ENCODE data around the gene COL4A6.

The COL4A6 gene

GRCh38 chrX:108224218-108224617, 214.0 kb downstream of the COL4A6 start:
- Histone ChIP-seq H3K36me3 (ENCODE audit: control insufficient read depth, insufficient read depth, low read length) (no peaks in the 10 kb centered on the region), H2BK5ac (ENCODE audit: low read length) (no peak overlapping the region), H2BK15ac (replicated peaks; ENCODE audit: low read depth) (no peak overlapping the region), H3K4me1 (ENCODE audit: control insufficient read depth, low read depth, low read length) (no peaks in the 10 kb centered on the region), H3K27me3 (ENCODE audit: insufficient read depth, low read length, poor library complexity) (no peaks in the 10 kb centered on the region), H2AK5ac (ENCODE audit: low read length) (no peak overlapping the region), H3K56ac (ENCODE audit: low read length) (no peak overlapping the region), H3K79me2 (ENCODE audit: control insufficient read depth, insufficient read depth, low read length) (no peaks in the 10 kb centered on the region), H3K4me2 (ENCODE audit: low read length) (no peak overlapping the region), H3K18ac (ENCODE audit: low read length) (no peak overlapping the region), H3K23ac (ENCODE audit: low read length) (no peak overlapping the region), H4K8ac (ENCODE audit: low read depth, low read length) (no peak overlapping the region), H2BK120ac (ENCODE audit: low read depth, low read length) (no peak overlapping the region), H3K9ac (ENCODE audit: low read length) (no peak overlapping the region), H3K4me3 (ENCODE audit: low read length) (no peak overlapping the region), H3K4ac (ENCODE audit: low read depth, low read length) (no peak overlapping the region), H3K79me1 (ENCODE audit: low read length) (no peaks in the 10 kb centered on the region), H3K27ac (ENCODE audit: low read depth, low read length) (no peak overlapping the region), H4K5ac (ENCODE audit: low read length) (no peak overlapping the region)
- DNase-seq: no peak
- no CpG with 5 or more reads among the region's 2 CpGs for WGBS (ENCODE audit: extremely low coverage, insufficient coverage, low lambda C conversion rate)

- Histone ChIP-seq H3K56ac (ENCODE audit: low read length) (no peak overlapping the region), H2BK120ac (ENCODE audit: low read depth, low read length) (no peak overlapping the region), H3K27ac (ENCODE audit: low read depth, low read length) (no peak overlapping the region), H3K18ac (ENCODE audit: low read length) (no peak overlapping the region), H3K79me2 (ENCODE audit: control insufficient read depth, insufficient read depth, low read length) (no peaks in the 10 kb centered on the region), H4K5ac (ENCODE audit: low read length) (no peak overlapping the region), H4K8ac (ENCODE audit: low read depth, low read length) (no peak overlapping the region), H3K36me3 (ENCODE audit: control insufficient read depth, insufficient read depth, low read length) (no peaks in the 10 kb centered on the region), H3K4me1 (ENCODE audit: control insufficient read depth, low read depth, low read length) (no peaks in the 10 kb centered on the region), H3K4me3 (ENCODE audit: low read length) (no peak overlapping the region), H2BK5ac (ENCODE audit: low read length) (no peak overlapping the region), H3K79me1 (ENCODE audit: low read length) (no peaks in the 10 kb centered on the region), H3K27me3 (ENCODE audit: insufficient read depth, low read length, poor library complexity) (no peaks in the 10 kb centered on the region), H3K9ac (ENCODE audit: low read length) (no peak overlapping the region), H3K23ac (ENCODE audit: low read length) (no peak overlapping the region), H2AK5ac (ENCODE audit: low read length) (no peak overlapping the region), H2BK15ac (replicated peaks; ENCODE audit: low read depth) (no peak overlapping the region), H3K4ac (ENCODE audit: low read depth, low read length) (no peak overlapping the region), H3K4me2 (ENCODE audit: low read length) (no peak overlapping the region)
- no CpG with 5 or more reads among the region's 5 CpGs for WGBS (ENCODE audit: extremely low coverage, insufficient coverage, low lambda C conversion rate)
- DNase-seq: no peak
These were observed 214.6 kb downstream of the COL4A6 start for GRCh38 chrX:108223585-108223984.

- no peak overlapping the region for H3K4me3 ChIP-seq (ENCODE audit: low read length)
- no peak overlapping the region for H3K56ac ChIP-seq (ENCODE audit: low read length)
- no peaks in the 10 kb centered on the region for H3K79me2 ChIP-seq (ENCODE audit: control insufficient read depth, insufficient read depth, low read length)
- no CpG with 5 or more reads among the region's 7 CpGs for WGBS (ENCODE audit: extremely low coverage, insufficient coverage, low lambda C conversion rate)
- H2BK120ac ChIP-seq (ENCODE audit: low read depth, low read length): no peak overlapping the region
- H4K5ac ChIP-seq (ENCODE audit: low read length): no peak overlapping the region
- no peak overlapping the region for H3K27ac ChIP-seq (ENCODE audit: low read depth, low read length)
- no peak for DNase-seq
- no peaks in the 10 kb centered on the region for H3K4me1 ChIP-seq (ENCODE audit: control insufficient read depth, low read depth, low read length)
- H2BK15ac ChIP-seq (replicated peaks; ENCODE audit: low read depth): no peak overlapping the region
- H3K23ac ChIP-seq (ENCODE audit: low read length): no peak overlapping the region
- H3K36me3 ChIP-seq (ENCODE audit: control insufficient read depth, insufficient read depth, low read length): no peaks in the 10 kb centered on the region
- no peak overlapping the region for H2BK5ac ChIP-seq (ENCODE audit: low read length)
- no peak overlapping the region for H3K4ac ChIP-seq (ENCODE audit: low read depth, low read length)
- H3K79me1 ChIP-seq (ENCODE audit: low read length): no peaks in the 10 kb centered on the region
- no peak overlapping the region for H3K4me2 ChIP-seq (ENCODE audit: low read length)
- no peak overlapping the region for H2AK5ac ChIP-seq (ENCODE audit: low read length)
- no peaks in the 10 kb centered on the region for H3K27me3 ChIP-seq (ENCODE audit: insufficient read depth, low read length, poor library complexity)
- no peak overlapping the region for H3K9ac ChIP-seq (ENCODE audit: low read length)
- H3K18ac ChIP-seq (ENCODE audit: low read length): no peak overlapping the region
- H4K8ac ChIP-seq (ENCODE audit: low read depth, low read length): no peak overlapping the region
These were observed 216.8 kb downstream of the COL4A6 start for GRCh38 chrX:108221301-108221864.

GRCh38 chrX:108219949-108220601, 218.1 kb downstream of the COL4A6 start:
- Histone ChIP-seq H3K4me2 (ENCODE audit: low read length) (no peak overlapping the region), H3K23ac (ENCODE audit: low read length) (no peak overlapping the region), H3K9ac (ENCODE audit: low read length) (no peak overlapping the region), H3K79me2 (ENCODE audit: control insufficient read depth, insufficient read depth, low read length) (no peaks in the 10 kb centered on the region), H2BK5ac (ENCODE audit: low read length) (no peak overlapping the region), H2BK15ac (replicated peaks; ENCODE audit: low read depth) (no peak overlapping the region), H3K18ac (ENCODE audit: low read length) (no peak overlapping the region), H3K4me1 (ENCODE audit: control insufficient read depth, low read depth, low read length) (no peaks in the 10 kb centered on the region), H2BK120ac (ENCODE audit: low read depth, low read length) (no peak overlapping the region), H3K56ac (ENCODE audit: low read length) (no peak overlapping the region), H3K36me3 (ENCODE audit: control insufficient read depth, insufficient read depth, low read length) (no peaks in the 10 kb centered on the region), H3K79me1 (ENCODE audit: low read length) (no peaks in the 10 kb centered on the region), H3K27ac (ENCODE audit: low read depth, low read length) (no peak overlapping the region), H4K8ac (ENCODE audit: low read depth, low read length) (no peak overlapping the region), H4K5ac (ENCODE audit: low read length) (no peak overlapping the region), H2AK5ac (ENCODE audit: low read length) (no peak overlapping the region), H3K27me3 (ENCODE audit: insufficient read depth, low read length, poor library complexity) (no peaks in the 10 kb centered on the region), H3K4me3 (ENCODE audit: low read length) (no peak overlapping the region), H3K4ac (ENCODE audit: low read depth, low read length) (no peak overlapping the region)
- DNase-seq: no peak
- WGBS (ENCODE audit: extremely low coverage, insufficient coverage, low lambda C conversion rate): no CpG with 5 or more reads among the region's 5 CpGs

GRCh38 chrX:108217876-108218275, 220.3 kb downstream of the COL4A6 start:
- no peak overlapping the region for H3K4me2 ChIP-seq (ENCODE audit: low read length)
- H4K8ac ChIP-seq (ENCODE audit: low read depth, low read length): no peak overlapping the region
- no peak overlapping the region for H3K56ac ChIP-seq (ENCODE audit: low read length)
- H2BK5ac ChIP-seq (ENCODE audit: low read length): no peak overlapping the region
- H3K4me1 ChIP-seq (ENCODE audit: control insufficient read depth, low read depth, low read length): no peaks in the 10 kb centered on the region
- no peaks in the 10 kb centered on the region for H3K79me2 ChIP-seq (ENCODE audit: control insufficient read depth, insufficient read depth, low read length)
- H3K4ac ChIP-seq (ENCODE audit: low read depth, low read length): no peak overlapping the region
- H3K18ac ChIP-seq (ENCODE audit: low read length): no peak overlapping the region
- no peak overlapping the region for H3K23ac ChIP-seq (ENCODE audit: low read length)
- H3K27me3 ChIP-seq (ENCODE audit: insufficient read depth, low read length, poor library complexity): no peaks in the 10 kb centered on the region
- H3K4me3 ChIP-seq (ENCODE audit: low read length): no peak overlapping the region
- no peaks in the 10 kb centered on the region for H3K79me1 ChIP-seq (ENCODE audit: low read length)
- no peak overlapping the region for H4K5ac ChIP-seq (ENCODE audit: low read length)
- H3K36me3 ChIP-seq (ENCODE audit: control insufficient read depth, insufficient read depth, low read length): no peaks in the 10 kb centered on the region
- no peak overlapping the region for H3K27ac ChIP-seq (ENCODE audit: low read depth, low read length)
- H2BK15ac ChIP-seq (replicated peaks; ENCODE audit: low read depth): no peak overlapping the region
- H3K9ac ChIP-seq (ENCODE audit: low read length): no peak overlapping the region
- H2AK5ac ChIP-seq (ENCODE audit: low read length): no peak overlapping the region
- WGBS (ENCODE audit: extremely low coverage, insufficient coverage, low lambda C conversion rate): no CpG with 5 or more reads among the region's 3 CpGs
- H2BK120ac ChIP-seq (ENCODE audit: low read depth, low read length): no peak overlapping the region
- DNase-seq: no peak

Data from mesendoderm (in vitro differentiated cells).